Anterior cingulate cortex (tissue), 58 donors: Measurements from ENCODE around the gene ANLN.
"Not testable (repeated sequence)": the region's sequence is repeated elsewhere in the genome, so short reads cannot be mapped to it uniquely, and the experiment has no call there.

ENCODE experiments used
- DNase-seq, 58 donors: peaks; one replicate each; lab custom pipeline; 2025; lab: John Stamatoyannopoulos, UW

ANLN gene

DNA sequence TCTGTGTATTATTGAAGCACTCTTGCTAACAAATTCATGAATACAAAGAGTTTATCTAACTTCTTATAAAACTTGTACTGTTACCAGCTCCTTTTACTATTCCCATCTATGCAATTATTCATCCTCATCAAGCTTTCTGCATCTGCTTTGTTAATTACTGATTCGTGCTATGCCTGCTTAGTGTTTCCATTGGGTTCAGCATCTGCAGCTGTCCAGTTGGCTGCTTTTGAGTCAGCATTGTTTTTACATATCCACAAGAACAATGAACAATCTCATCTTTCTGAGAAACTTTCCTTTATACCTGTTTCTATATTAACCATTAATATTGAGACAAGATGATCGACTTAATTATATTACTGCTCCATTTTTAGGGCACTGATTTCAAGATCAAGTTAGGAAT is 19.6 kb upstream of the ANLN start:
- peak in 7 of 58 donors; percentile 1 to 21 (median 5) for DNase-seq

DNA sequence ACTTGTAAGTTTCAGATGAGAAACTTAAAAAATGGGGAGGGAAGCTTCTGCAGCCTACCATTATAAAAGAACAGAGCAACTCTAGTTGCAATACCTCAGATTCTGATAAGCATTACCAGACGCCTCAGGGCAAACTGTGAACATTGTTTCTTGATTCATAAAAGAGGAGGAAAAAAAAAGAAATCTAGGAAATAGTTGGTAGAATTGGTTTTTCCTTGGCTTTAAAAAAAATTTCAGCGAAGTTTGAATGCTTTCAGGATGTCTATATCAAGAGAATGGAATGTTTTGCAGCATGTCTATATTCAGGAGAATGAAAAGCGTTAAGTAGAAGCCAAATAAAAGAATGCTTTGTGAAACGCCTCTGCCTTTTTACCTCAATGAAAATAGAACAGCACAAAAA is 17.5 kb upstream of the ANLN start:
- DNase-seq: no peak

DNA sequence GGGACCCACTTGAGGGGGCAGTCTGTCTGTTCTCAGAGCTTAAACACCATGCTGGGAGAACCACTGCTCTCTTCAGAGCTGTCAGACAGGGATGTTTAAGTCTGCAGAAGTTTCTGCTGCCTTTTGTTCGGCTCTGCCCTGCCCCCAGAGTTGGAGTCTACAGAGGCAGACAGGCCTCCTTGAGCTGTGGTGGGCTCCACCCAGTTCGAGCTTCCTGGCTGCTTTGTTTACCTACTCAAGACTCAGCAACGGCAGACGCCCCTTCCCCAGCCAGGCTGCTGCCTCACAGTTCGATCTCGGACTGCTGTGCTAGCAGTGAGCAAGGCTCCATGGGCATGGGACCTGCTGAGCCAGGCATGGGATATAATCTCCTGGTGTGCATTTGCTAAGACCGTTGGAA is 11.1 kb upstream of the ANLN start:
- DNase-seq: not testable (repeated sequence)

DNA sequence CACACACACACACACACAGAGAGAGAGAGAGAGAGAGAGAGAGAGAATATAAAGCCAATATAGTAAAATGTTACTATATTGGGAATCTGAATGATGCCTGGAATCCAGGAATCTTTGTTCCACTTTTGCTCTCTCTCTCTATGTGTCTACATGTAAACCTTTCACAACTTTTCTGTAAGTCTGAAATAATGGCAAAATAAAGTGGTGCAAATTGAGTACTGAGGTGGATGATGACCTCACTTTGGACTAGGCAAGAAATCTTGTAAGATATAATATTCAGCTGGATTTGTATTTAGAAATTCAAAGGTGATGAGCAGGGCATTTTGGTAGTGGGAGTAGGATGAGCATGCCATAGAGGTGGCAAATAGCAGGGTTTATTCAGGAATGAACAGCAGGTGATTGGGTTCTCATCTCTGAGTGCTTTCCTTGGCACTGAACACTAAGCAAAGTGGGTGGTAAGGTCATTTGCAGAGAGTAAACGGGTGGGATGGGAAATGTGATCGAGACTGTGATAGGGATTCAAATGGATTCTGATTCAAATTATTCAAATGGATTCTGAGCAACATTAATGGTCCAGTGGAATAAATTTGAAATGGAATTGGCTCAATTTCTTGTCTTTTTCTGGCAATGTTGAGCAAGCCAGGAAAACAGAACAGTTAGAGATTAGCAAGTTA is 9.7 kb upstream of the ANLN start:
- DNase-seq: no peak

DNA sequence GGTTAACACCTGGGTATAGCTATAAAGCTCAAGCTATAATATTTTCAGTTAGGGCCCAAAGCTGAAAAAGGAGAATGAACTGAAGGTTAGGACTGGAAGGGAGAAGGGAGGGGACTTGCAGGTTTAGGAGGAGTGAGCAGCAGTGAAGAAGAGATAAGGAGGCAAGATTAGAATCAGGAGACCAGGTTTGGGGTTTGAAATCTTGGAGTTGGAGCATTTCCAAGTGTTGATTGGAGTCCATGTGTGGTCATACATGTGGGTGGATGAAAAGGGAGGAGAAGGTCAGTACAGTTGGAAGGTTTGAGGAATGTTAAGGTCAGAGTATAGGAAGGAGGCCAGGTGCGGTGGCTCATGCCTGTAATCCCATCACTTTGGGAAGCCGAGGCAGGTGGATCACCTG is 8.6 kb upstream of the ANLN start:
- no peak for DNase-seq

DNA sequence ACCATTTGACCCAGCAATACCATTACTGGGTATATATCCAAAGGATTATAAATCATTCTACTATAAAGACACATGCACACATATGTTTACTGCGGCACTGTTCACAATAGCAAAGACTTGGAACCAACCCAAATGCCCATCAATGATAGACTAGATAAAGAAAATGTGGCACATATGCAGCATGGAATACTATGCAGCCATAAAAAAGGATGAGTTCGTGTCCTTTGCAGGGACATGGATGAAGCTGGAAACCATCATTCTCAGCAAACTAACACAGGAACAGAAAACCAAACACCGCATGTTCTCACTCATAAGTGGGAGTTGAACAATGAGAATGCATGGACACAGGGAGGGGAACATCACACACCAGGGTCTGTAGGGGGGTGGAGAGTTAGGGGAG is 6.4 kb upstream of the ANLN start:
- not testable (repeated sequence) for DNase-seq

DNA sequence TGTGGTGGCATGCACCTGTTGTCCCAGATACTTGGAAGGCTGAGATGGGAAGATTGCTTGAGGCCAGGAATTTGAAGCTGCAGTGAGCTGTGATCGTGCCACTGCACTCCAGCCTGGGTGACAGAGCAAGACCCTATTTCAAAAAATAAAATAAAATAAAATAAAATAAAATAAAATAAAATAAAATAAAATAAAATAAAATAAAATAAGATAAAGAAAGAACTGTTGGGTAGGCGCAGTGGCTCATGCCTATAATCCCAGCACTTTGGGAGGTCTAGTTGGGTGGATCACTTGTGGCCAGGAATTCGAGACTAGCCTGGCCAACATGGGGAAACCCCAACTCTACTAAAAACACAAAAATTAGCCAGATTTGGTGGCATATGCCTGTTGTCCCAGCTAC is 4.0 kb upstream of the ANLN start:
- DNase-seq: not testable (repeated sequence)

DNA sequence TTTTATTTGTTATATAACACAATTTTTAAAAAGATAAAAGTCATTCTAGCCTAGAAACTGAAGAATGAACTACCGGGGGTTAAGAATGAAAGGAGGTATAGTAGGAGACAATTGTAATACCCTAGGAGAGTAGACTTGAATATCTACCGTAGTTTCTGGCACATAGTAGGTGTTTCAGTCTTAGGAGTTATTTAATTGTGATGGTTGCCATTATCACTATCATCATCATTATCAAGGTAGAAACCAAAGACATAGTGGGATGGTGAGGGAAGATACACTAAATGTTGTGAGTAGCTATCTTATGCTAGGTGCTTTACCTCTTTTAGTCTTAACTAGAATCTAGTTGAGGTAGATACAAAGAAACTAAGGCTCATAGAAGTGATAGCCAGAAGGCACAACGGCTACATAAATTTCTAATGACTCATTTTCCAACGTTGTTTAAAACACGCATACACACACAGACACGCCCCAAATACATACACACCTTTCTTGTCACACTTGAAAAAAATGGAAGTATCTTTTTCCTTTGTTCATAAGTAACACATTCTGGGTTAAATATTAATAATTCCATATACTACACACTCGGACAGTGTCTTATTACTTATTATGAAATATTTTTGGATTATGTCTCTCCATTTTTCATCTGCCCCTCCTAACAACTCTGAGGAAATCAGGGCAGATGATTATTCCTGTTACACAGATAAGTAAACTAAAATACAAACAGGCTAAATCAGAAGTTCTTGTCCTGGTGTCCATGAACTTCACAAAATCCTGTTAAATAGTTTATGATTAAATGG is 2.0 kb upstream of the ANLN start:
- DNase-seq: no peak

DNA sequence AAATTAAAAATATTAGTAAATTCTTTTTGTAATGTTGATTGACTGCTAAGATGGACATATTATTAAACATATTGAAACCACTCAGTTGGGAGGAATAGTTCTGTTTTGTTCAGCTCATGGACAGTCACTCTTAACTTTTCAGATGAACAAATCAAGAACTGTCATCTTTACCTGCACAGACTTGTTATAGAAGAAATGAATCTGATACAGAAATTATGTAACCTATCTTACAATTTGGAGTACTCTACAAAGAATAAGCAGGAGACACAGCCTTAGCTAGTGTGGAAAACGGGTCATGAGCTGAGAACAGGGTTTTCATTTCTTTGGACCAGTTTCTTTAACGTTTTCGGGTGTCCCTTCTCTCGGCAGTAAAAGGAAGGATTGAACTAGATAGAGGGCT is 1.2 kb upstream of the ANLN start:
- DNase-seq: no peak

DNA sequence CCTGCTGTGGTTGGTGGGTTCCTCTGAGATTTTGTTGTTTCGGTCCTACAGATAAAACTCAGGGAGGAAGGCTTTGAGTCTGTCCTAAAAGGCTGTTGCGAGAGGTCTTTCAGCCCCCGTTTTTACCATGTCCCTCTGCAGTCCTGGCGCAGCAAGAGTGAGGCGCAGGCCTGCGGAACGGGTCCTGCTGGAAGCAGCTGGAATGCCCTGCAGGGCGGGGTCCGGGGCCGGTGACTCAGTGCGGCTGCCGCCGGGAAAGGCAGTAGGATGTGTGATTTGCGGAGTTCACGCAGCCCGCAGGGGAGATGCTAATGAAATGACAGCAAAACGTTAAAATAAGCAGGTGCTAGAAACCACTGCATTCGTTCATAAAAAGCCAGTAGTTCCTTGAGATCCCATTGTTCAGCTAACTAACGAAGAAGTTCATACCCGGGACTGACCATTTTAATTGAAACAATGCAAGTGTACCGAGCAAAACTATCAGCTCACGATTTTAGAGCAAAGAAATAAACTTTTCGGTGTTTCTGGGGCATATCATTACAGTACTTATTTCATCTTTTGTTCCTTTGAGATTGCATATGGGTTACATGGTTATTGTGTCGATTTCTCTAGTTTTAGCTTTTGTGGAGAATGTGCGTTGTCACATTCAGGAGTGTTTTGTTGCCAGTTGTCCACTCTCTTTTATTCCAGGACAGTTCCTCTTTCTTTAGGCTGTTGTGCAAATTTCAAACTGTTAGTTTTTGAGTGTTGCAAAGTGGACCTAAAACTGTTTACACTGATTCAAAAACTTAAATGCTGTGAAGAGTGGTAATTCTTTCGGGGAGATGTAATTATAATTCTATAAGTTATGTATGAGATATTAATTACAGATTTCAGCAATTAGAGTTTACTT is 783 bp downstream of the ANLN start:
- DNase-seq: peak in 23 of 58 donors; percentile 1 to 44 (median 18)

DNA sequence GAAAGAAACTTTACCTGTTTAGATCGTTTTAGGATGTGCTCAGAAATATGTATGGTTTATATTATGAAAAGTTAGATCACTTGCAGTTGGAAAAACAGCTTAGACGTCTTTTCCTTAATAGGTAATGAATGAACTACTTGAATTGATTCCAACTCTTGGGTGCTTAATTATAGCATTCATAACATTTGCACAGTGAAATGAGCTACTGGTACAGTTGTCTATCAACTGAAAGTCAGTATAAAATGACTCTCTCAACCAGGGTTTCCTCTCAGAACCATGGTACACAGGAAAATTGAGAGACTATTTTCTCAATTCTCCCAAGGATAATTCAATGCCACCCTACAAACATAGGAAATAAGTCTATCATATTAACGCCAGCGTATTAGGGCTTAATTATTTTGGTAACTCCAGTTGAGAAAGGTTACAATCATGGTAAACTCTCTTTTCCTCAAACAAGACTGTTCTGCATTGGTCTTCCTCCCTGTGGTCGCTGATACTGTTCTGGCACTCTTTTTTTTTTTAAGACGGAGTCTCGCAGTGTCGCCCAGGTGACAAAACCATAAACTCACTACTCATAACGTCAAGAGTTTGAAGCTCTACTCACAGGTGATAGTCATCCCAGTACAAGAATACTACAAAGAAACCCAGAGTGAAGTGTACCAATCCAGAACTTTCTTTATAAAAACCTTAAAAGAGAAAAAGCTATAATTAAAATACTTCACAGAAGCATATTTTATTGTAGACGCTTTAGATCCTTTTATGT is 2.0 kb downstream of the ANLN start:
- no peak for DNase-seq

DNA sequence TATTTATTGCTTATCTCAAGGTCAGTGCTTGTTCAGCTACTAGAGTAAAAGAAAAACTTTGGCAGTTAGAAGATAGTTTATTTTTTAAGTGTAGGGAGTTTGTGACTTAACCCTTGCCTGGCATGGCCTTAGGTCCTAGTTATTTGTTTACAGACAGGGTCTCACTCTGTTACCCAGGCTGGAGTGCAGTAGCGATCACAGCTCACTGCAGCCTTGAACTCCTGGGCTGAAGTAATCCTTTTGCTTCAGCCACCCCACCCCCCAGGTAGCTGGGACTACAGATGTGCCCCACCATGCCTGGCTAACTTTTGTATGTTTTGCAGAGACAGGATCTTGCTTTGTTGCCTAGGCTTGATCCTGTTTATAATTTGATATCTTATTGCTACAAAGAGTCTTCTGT is 4.2 kb downstream of the ANLN start:
- DNase-seq: no peak

DNA sequence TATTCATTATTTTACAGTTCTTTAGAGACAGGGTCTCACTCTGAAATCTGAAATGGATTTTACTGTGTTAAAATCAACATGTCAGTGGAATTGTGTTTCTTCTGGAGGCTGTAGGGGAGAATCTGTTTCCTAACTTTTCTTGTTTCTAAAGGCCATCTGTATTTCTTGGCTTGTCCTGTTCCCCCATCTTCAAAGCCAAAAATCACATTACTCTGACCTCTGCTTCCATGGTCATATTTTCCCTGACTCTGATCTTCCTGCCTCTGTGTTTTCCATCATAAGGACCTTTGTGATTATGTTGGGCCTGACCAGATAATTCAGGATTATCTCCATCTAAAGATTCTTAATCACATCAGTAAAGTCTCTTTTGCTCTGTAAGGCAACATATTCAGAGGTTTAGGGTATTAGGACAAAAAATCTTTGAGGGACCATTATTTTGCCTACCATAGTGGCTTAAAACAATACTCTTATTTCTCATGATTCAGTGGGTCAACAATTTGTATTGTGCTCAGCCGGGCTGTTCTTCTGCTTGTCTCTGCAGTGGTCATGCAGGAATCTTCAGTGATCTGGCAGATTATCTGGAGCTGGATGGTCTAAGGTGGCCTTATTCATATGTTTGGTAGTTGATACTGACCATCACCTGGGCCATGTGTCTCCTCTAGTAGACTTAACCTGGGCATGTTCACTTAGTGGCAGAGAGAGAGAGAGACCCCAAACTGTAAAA is 5.7 kb downstream of the ANLN start:
- no peak for DNase-seq

DNA sequence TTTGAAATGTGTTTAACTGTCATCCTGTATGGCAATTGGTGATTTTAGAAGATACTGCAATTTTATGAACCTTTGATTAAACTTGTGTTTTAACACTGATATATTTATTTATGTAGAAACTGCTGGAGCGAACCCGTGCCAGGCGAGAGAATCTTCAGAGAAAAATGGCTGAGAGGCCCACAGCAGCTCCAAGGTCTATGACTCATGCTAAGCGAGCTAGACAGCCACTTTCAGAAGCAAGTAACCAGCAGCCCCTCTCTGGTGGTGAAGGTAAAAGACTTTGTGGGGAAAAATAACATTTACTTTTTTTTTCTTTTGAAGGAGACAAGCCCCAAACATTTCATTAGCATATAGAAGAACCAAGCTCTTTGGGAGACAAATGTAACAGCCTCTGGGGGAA is 6.5 kb downstream of the ANLN start:
- no peak for DNase-seq

DNA sequence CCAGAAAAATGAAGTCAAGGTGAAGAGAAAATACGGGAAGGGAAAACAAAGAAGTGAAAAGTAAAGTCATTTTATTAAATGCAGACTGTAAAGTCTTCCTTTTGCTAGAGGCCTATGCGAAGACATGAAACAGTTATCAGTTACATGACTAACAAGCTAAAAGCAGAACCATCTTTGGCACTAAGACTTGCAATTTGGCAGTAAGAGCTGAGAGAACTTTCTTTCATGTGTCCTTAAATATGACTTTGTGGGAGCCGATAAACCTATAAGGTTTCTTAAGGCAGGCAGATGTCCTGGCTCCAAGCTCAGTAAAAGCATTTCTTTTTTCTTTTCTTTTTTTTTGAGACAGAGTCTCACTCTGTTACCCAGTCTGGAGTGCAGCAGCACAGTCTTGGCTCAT is 10.4 kb downstream of the ANLN start:
- DNase-seq: peak in 1 of 58 donors; percentile 7

DNA sequence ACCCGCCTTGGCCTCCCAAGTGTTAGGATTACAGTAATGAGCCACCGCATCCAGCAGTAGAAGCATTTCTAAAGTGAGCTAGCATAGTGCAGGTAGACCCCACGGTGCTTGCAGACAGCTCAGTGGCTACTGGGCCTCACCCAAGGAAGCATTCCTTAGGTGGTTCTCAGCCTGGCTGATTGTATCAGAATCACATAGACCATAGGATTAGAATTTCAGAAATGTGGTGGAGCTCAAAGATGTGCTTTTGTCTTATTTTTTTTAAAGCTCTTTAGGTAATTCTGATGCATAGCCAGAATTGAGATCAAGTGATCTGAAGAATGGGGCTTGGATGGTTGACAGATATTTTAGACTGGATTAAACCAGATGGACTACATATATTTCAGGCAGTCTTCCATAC is 10.9 kb downstream of the ANLN start:
- DNase-seq: no peak

DNA sequence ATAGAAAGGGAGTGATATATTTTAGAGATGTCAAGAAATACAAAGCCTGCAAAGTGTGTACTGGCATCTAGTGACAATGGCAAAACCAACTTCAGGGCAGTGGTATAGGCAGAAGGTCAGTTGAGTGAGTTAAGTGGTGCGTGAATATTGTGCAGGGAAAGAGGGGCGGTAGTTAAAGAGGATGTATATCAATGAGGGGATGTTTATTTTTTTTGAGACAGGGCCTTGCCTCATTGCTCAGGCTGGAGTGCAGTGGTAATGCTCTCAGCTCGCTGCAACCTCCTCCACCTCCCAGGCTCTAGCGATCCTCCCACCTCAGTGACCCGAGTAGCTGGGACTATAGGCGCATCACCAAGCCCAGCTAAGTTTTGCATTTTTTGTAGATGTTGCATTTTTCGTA is 13.8 kb downstream of the ANLN start:
- DNase-seq: no peak

DNA sequence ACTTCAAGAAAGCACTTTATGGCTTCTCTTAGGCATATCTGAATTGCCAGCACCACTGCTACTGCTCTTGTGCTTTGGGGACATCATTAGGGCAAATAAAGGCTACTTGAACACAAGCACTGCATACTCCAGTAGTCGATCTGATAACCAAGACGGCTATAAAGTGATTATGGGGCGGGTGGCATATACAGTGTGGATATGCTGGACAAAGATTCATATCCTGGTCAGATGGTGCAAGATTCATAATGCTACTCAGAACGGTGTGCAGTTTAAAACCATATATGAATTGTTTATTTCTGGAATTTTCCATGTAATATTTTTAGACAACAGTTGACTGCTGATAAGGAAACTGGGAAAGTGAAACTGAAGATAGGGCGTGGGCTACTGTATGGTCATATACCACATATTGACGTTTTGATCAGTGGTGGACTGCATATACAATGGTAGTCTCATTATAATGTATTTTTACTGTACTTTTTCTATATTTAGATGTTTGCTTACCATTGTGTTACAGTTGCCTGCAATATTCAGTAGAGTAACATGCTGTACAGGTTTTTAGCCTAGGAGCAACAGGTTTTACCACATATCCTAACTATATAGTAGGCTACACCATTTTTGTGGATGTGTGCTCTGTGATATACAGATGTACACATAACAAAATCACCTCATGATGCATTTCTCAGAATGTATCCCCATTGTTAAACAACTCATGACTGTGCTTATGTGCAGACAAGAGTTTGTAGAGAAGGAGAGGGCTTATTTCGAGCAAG is 15.2 kb downstream of the ANLN start:
- DNase-seq: no peak

DNA sequence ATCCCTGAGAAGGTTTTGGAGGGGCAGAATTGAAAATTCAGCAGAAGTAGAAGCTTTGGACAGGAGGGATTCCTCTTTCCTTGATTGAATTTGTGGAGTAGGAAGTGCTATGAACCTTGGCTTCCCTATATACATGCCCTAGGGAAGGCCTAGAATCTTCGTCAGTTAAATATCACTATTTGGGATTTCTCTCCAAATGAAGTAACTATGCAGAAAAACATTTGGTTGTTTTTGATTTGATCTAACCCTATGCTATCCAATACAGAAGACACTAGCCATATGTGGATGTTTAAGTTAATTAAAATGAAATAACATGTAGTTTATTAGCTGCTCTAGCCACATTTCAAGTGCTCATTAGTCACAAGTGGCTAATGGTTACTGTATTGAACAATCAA is 15.7 kb downstream of the ANLN start:
- no peak for DNase-seq
